DMS153 (cell line): Measurements from ENCODE around the gene ROCK1.
"Not testable (repeated sequence)": the region's sequence is repeated elsewhere in the genome, so short reads cannot be mapped to it uniquely, and the experiment has no call there.

Experiments
- DNase-seq: peaks from one replicate; lab custom pipeline; 2025; lab: John Stamatoyannopoulos, UW

Gene ROCK1

GRCh38 chr18:21052385-21052784 lies 59.2 kb downstream of the ROCK1 start:
- DNase-seq: no peak

- no peak for DNase-seq
Measured at GRCh38 chr18:21051620-21052019, 60.0 kb downstream of the ROCK1 start.

- no peak for DNase-seq
Measured at GRCh38 chr18:21049306-21049705, 62.3 kb downstream of the ROCK1 start.

- DNase-seq: no peak
Measured at GRCh38 chr18:21047126-21047525, 64.5 kb downstream of the ROCK1 start.

- DNase-seq: no peak
Measured at GRCh38 chr18:21040466-21040865, 71.1 kb downstream of the ROCK1 start.

GRCh38 chr18:21038201-21038600 lies 73.4 kb downstream of the ROCK1 start:
- no peak for DNase-seq

GRCh38 chr18:21031845-21032244 lies 79.8 kb downstream of the ROCK1 start:
- no peak for DNase-seq

GRCh38 chr18:21018257-21018656 lies 93.4 kb downstream of the ROCK1 start:
- not testable (repeated sequence) for DNase-seq

- DNase-seq: no peak
Measured at GRCh38 chr18:21012308-21012707, 99.3 kb downstream of the ROCK1 start.

GRCh38 chr18:21004726-21005125 lies 106.9 kb downstream of the ROCK1 start:
- no peak for DNase-seq

- DNase-seq: no peak
Measured at GRCh38 chr18:21000667-21001066, 110.9 kb downstream of the ROCK1 start.

- no peak for DNase-seq
Measured at GRCh38 chr18:20997371-20997770, 114.2 kb downstream of the ROCK1 start.

- no peak for DNase-seq
Measured at GRCh38 chr18:20996418-20996817, 115.2 kb downstream of the ROCK1 start.

- DNase-seq: no peak
Measured at GRCh38 chr18:20988726-20989125, 122.9 kb downstream of the ROCK1 start.

- DNase-seq: no peak
Measured at GRCh38 chr18:20975077-20975476, 136.5 kb downstream of the ROCK1 start.

GRCh38 chr18:20971886-20972267 lies 139.7 kb downstream of the ROCK1 start:
- no peak for DNase-seq

- no peak for DNase-seq
Measured at GRCh38 chr18:20966795-20967194, 144.8 kb downstream of the ROCK1 start.

- no peak for DNase-seq
Measured at GRCh38 chr18:20963027-20963426, 148.6 kb downstream of the ROCK1 start.

- no peak for DNase-seq
Measured at GRCh38 chr18:20960735-20961134, 150.9 kb downstream of the ROCK1 start.

- DNase-seq: not testable (repeated sequence)
Measured at GRCh38 chr18:20950827-20951226, 160.8 kb downstream of the ROCK1 start.
